Measurements from ENCODE around the gene PDCD7.
A peak's percentile ranks its signal among the peaks of the same experiment; 100 is the strongest.
"Not testable (repeated sequence)": the region's sequence is repeated elsewhere in the genome, so short reads cannot be mapped to it uniquely, and the experiment has no call there.

The PDCD7 gene

DNA sequence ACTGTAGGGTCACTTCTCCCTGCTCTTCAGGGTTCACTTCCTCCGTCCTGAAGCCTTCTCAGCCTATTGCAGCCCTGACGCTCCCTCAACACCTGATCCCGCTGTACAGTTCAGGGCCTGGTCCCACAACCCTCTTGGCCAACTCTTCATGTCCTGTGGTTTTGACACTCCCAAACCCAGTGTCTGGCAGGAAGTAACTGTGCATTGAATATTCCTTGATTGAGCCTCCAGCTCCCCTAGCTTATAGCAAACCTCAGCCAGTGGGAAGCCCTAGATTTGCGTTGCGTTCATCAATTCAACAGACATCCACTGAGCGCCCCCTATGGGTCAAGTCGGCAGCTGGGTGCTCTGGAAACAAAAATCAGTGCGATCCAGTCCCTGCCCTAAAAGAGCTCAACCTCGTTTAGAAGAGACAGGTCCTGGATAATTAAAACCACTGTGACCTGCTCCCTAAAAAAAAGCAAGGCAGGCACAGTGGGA lies 32.2 kb downstream of the PDCD7 start:
- Histone ChIP-seq H3K4me3 (ENCODE audit: low read depth, low read length) (no peak overlapping the region), H3K27me3 (ENCODE audit: insufficient read depth, low read depth, severe bottlenecking) (no peaks in the 10 kb centered on the region), H3K9me3 (ENCODE audit: severe bottlenecking) (no peaks in the 10 kb centered on the region), H3K27ac (no peak overlapping the region), H3K36me3 (peaks cover 9% of the 10 kb centered on the region)
- TF ChIP-seq, protein P1, sequence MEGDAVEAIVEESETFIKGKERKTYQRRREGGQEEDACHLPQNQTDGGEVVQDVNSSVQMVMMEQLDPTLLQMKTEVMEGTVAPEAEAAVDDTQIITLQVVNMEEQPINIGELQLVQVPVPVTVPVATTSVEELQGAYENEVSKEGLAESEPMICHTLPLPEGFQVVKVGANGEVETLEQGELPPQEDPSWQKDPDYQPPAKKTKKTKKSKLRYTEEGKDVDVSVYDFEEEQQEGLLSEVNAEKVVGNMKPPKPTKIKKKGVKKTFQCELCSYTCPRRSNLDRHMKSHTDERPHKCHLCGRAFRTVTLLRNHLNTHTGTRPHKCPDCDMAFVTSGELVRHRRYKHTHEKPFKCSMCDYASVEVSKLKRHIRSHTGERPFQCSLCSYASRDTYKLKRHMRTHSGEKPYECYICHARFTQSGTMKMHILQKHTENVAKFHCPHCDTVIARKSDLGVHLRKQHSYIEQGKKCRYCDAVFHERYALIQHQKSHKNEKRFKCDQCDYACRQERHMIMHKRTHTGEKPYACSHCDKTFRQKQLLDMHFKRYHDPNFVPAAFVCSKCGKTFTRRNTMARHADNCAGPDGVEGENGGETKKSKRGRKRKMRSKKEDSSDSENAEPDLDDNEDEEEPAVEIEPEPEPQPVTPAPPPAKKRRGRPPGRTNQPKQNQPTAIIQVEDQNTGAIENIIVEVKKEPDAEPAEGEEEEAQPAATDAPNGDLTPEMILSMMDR (IDR thresholded peaks at IDR 0.05; ENCODE audit: low read depth, low read length) = peak; percentile 86
- DNase-seq = peak; percentile 80

DNA sequence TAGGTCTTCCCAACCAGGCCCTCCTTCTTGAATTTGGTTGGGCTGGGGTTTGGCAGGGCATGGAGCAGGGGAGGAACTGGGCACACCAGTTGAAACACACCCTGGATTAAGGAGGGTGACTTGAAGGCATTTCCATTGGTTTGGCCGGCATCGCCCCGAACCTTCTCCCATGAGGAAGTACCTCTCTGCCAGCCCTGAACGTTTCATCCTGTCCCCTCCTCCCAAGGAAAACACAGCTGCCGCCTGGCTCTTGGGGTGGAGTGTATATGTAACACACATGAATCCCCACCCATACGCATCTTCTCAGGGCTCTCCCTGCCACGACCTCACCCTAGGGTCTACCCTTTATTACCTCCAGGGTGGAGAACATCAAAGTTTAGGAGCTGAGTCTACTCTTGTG lies 33.2 kb downstream of the PDCD7 start:
- Histone ChIP-seq H3K4me3 (ENCODE audit: low read depth, low read length) (no peak overlapping the region), H3K27ac (no peak overlapping the region), H3K27me3 (ENCODE audit: insufficient read depth, low read depth, severe bottlenecking) (no peaks in the 10 kb centered on the region), H3K36me3 (peaks cover 9% of the 10 kb centered on the region), H3K9me3 (ENCODE audit: severe bottlenecking) (no peaks in the 10 kb centered on the region)
- TF ChIP-seq, protein P1 (IDR thresholded peaks at IDR 0.05; ENCODE audit: low read depth, low read length) = no peak
- no peak for DNase-seq

DNA sequence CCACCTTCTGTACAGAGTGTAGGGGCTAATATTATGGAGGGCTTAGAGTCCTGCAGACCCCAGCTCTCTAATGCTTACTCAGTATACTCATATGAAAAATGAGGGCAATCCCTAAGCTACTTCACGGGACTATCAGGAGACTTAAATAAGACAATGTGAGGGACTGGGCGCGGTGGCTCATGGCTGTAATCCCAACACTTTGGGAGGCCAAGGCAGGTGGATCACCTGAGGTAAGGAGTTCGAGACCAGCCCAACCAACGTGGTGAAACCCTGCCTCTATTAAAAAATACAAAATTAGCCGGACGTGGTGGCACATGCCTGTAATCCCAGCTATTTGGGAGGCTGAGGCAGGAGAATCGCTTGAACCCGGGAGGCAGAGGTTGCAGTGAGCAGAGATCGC lies 33.8 kb downstream of the PDCD7 start:
- not testable (repeated sequence) for H3K27ac ChIP-seq; H3K27me3 ChIP-seq (ENCODE audit: insufficient read depth, low read depth, severe bottlenecking); DNase-seq; H3K36me3 ChIP-seq; H3K4me3 ChIP-seq (ENCODE audit: low read depth, low read length); H3K9me3 ChIP-seq (ENCODE audit: severe bottlenecking)

DNA sequence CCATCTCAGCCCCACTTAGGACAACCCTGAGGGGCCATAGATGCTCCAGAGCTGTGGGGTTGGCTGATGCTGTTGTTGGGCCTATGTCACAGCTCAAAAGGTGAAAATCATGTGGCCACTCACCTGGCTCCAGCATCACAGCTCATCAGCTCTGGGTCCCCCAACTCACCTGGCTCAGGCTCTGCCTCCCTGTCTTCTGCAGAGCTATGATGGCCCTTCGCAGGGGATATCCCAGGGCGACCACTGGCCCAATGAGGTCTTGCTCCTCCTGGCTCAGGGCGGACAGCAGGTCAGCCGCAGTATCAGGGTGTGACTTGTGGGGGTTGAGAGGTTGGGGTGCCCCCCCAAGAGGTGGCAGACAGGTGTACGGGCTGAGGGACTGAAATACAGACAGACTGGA lies 34.3 kb downstream of the PDCD7 start:
- Histone ChIP-seq H3K36me3 (peaks cover 9% of the 10 kb centered on the region), H3K9me3 (ENCODE audit: severe bottlenecking) (no peaks in the 10 kb centered on the region), H3K4me3 (ENCODE audit: low read depth, low read length) (no peak overlapping the region), H3K27me3 (ENCODE audit: insufficient read depth, low read depth, severe bottlenecking) (no peaks in the 10 kb centered on the region), H3K27ac (no peak overlapping the region)
- no peak for DNase-seq
- TF ChIP-seq, protein P1 (IDR thresholded peaks at IDR 0.05; ENCODE audit: low read depth, low read length) = no peak

DNA sequence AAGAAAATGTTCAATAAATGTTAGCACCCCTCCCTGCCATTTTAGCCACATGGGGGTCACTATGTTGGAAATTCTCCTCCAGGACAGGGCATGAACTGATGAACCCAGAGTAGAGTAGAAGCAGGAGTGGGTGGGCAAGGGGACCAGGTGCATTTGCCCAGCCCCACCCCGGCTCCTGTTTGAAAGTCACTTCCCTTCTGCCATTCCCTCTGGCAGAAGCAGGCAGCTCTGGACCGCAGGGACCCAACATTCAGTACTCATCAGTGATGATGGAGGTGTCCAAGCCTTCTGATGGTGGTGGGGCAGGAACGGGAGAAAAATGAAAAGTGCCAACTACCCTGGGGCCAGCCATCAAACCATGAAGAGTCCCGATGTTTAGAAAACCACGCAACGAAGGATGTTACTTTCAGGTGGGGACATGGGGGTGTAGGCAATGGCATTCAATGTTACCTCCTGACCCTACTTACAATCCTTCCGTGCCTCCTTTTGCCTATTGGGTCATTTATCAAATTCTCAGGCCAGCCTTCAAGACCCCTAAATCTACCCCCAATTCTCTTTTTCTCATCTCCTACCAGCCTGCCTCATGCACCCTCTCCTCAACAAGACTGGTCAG lies 35.9 kb downstream of the PDCD7 start:
- no peak overlapping the region for H3K27ac ChIP-seq
- no peak for DNase-seq
- H3K4me3 ChIP-seq (ENCODE audit: low read depth, low read length) = no peak overlapping the region
- H3K27me3 ChIP-seq (ENCODE audit: insufficient read depth, low read depth, severe bottlenecking) = no peaks in the 10 kb centered on the region
- TF ChIP-seq, protein P1 (IDR thresholded peaks at IDR 0.05; ENCODE audit: low read depth, low read length) = no peak
- peaks cover 9% of the 10 kb centered on the region for H3K36me3 ChIP-seq
- H3K9me3 ChIP-seq (ENCODE audit: severe bottlenecking) = no peaks in the 10 kb centered on the region

DNA sequence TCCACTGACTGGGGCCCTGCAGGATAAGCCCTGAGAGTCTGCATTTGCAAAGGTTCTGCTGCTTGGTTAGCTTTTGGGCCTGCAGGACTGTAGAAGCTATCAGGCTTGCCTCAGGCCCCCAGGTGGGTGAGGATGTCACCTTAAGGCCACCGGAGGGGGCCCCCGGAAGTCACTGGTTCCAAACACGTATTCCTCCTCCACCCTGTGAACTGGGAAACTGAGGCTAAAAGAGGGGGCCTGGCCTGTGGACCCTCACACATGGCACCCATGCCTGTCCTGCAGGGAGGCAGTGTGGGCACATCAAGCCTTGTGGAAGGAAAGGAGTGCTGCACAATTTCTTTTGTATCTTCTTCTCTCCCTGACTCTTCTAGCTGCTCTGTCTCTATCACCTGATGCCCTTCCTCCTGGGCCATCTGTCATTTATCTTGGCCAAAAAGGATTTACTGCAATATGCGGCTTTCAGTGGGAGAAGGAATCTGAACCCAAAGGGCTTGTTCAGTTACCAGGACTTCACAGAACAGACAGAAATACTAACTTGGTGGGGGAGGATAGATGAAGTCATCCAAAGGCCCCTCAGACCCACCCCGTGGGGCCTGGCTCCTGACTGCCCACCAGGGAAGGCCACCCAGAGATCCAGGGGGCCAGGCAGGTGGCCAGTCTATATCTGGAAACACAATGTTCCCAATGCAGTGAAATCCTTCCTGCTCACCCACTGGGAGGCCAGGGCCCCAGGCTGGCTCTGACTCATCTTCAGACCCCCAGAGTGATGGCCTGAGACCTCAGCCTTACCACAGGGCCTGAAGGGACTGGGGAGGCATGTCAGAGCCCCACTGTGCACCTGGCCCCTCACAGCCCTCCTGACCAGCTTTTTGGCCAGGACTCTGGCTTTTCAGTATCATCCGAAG lies 36.9 kb downstream of the PDCD7 start:
- DNase-seq = no peak
- peaks cover 9% of the 10 kb centered on the region for H3K36me3 ChIP-seq
- H3K9me3 ChIP-seq (ENCODE audit: severe bottlenecking) = no peaks in the 10 kb centered on the region
- H3K27ac ChIP-seq = peak overlapping the region; percentile 7; the same call in 1 of the 2 replicates
- TF ChIP-seq, protein P1 (IDR thresholded peaks at IDR 0.05; ENCODE audit: low read depth, low read length) = no peak
- no peak overlapping the region for H3K4me3 ChIP-seq (ENCODE audit: low read depth, low read length)
- H3K27me3 ChIP-seq (ENCODE audit: insufficient read depth, low read depth, severe bottlenecking) = no peaks in the 10 kb centered on the region

Data from WERI-Rb-1 (cell line).